NK-92 treated with Interleukin-12 subunit alpha and Interleukin-12 subunit beta, amount 100 ng/mL, for 24 hours (cell line): Measurements from ENCODE around the gene MAGI2.

Source experiments
- DNase-seq: peaks from one replicate; lab custom pipeline; 2025; lab: John Stamatoyannopoulos, UW

The MAGI2 gene

DNA sequence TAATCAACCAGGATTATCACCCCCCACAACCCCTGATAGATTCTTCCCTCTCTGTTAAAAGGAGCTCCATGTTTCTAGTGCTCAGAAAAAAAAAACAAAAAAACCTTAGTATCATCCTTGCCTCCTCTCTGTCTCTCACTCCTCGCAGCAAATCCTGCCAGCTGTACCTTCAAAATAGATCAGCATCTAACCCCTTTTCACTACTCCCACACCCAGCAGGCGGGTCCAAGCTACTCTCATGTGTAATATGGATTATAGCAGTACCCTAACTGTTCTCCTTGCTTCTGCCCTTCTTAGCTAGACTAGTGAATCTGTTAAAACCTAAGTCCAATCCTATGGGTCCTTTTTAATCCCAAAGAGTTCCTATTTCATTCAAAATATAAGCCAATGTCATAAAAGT, 667.4 kb downstream of the MAGI2 start:
- DNase-seq = no peak

GRCh38 chr7:78783179-78783962, 670.1 kb downstream of the MAGI2 start:
- DNase-seq = no peak

GRCh38 chr7:78780560-78780959, 672.9 kb downstream of the MAGI2 start:
- no peak for DNase-seq

DNA sequence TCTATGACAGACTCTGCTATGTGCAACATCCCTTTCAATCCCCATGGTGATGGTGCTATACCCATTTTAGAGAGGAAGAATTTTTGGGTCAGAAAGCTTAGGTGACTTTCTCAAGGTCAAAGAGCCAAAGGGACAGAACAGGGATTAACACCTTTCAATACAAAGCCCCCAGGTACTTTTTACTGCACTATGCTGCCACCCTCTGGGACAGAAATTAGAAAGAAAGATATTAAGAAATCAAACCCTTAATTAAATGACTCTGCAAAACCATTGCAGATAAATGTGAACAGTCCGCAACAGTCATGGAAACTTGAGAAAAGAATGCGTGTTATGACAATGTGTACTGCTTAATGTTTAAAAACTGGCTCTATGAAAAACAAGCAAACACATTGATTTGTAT, 673.7 kb downstream of the MAGI2 start:
- DNase-seq = no peak

DNA sequence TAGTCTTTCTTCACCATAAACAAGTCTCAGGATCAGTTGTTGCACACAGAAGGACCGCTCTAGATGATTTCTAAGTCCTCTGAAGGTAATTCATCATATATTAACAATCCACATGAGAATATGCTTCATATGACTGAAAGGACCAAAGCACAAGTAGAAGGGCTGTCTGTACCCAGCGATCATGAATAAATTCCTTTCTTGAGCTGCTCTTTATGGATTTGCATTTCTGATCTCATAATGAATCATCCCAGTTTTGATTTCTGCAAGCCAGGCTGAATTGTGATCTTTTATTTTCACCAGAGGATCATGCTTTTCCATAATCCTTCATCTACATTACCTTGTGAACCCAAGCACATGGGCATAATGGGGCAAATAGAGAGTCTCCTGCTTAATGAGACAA, 675.6 kb downstream of the MAGI2 start:
- no peak for DNase-seq

GRCh38 chr7:78770422-78771410, 682.8 kb downstream of the MAGI2 start:
- no peak for DNase-seq

DNA sequence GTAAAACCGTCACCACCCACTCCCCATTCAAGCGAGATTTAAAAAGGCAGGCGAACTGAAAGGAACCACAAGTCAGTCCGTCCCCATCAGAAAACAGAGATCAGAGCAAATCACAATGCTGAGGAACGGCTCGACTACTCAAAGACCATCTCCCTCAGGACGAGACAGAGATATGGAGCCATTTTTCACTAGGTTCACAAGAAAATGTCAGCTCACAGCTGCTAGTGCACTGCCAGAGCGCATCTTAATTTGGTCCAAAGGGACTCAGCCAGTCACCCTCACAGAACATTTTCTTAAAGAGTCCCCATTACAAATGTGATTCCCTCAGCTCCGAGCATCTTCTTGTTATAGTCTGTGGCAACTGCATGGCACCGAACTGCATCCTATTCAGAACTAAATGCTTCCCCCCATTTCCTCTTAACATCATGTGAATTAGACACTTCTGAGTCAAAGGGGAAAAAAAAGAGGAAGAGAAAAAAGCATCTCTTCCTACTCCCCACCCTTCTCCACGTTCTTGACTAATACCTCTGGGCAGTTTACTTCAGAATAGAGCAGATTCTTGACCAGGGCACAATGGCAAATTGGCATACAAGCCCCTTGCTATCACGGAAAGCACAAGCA, 683.9 kb downstream of the MAGI2 start:
- no peak for DNase-seq

- DNase-seq = no peak
Observed at GRCh38 chr7:78768859-78769258, 684.6 kb downstream of the MAGI2 start.

DNA sequence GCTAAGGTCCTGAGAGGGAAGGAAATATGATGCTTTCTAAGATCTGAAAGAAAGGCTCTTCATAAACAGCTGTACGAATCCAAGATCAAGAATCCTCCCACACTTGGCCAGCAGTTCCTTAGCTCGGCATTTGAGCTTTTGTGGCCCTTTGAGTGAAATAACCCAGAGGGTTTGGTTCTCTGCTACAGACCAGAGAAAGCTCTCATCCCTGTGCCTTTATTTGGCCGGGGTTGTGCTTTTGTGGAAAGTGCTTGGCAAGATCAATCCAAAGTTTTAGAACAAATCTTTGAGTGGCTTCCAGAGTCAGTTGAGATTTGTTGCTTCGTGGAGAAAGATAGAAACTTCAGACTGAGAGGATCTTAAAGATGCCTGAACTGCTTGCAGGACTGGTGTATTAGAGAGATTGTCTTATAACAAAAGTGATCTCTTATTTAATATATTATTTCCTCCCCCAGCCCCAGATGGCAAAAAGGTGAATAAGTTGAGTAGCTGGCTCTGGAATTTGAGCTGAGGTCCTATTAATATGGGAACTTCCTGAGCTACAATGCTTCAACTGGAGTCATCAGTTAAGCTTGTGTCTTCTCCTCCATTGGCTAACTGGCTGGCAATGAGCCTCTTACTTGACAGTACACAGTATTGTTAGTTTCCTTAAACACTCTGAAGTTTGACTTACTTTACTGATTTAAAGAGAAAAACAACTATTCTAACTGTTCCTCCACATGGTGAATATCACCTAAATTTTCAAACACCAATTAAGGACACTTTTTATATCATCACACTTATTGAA, 687.3 kb downstream of the MAGI2 start:
- DNase-seq = no peak

GRCh38 chr7:78764571-78764970, 688.9 kb downstream of the MAGI2 start:
- no peak for DNase-seq

- no peak for DNase-seq
Observed at GRCh38 chr7:78762625-78763024, 690.8 kb downstream of the MAGI2 start.

- DNase-seq = no peak
Observed at GRCh38 chr7:78760620-78761355, 692.7 kb downstream of the MAGI2 start.

- no peak for DNase-seq
Observed at GRCh38 chr7:78752554-78752953, 700.9 kb downstream of the MAGI2 start.

- DNase-seq = no peak
Observed at GRCh38 chr7:78751253-78751652, 702.2 kb downstream of the MAGI2 start.

- DNase-seq = no peak
Observed at GRCh38 chr7:78749052-78749746, 704.3 kb downstream of the MAGI2 start.

DNA sequence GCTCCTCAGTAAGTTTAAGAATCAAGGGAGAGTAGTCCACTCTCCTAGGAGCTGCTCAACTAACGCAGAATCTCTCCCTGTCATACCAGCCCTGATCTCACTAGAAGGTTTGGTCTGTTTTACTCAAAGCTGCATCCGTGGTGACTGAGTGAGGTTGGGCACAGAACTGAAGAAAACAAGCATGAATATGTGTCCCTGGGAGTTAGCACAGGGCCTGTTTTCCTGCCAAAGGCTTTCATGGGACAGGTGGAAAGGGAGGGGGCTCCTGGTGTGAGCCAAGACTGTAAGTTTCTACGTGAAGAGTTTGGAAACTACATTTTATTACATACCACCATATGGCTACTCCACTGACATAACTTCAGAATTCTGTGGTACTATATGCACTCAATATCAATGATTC, 705.9 kb downstream of the MAGI2 start:
- DNase-seq = no peak

GRCh38 chr7:78746301-78746700, 707.2 kb downstream of the MAGI2 start:
- DNase-seq = no peak

- DNase-seq = no peak
Observed at GRCh38 chr7:78742694-78743093, 710.8 kb downstream of the MAGI2 start.

DNA sequence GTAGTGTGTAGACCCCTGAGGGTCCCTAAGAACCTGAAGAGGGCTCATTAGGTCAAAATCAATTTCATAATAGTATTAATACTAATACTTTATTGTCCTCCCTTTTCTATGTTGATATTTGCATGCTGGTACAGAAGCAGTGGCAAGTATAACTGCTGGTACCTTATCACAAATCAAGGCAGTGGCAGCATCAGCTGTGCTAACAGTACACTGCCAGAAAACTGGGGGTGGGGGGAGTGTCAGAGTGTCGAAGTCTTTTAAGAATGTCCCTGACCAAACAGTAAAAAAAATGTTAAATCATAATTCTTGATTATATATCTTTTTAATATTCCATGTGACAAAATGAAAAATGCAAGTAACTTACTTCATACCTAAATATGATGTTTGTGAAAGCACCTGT, 716.9 kb downstream of the MAGI2 start:
- DNase-seq = no peak

DNA sequence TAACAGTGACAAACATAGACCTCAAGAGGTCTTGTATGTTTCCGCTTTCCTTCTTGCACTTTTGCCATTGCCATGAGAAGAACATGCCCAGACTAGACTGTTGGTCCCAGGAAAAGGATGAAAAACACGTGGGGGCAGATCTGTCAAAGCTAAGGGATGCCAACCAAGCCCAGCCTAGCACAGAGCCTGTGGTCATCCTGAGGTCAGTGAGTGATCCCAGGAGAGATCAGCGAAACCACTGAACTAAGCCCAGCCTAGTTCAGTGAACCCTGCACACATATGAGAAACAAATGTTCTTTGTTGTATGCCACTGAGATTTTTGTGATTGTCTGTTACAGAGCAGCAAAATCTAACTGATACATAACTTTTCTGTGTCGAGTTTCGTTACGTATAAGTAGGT, 718.8 kb downstream of the MAGI2 start:
- DNase-seq = no peak
